Measurements from ENCODE around the gene ZC3H18.
A peak's percentile ranks its signal among the peaks of the same experiment; 100 is the strongest.

ZC3H18 gene

DNA sequence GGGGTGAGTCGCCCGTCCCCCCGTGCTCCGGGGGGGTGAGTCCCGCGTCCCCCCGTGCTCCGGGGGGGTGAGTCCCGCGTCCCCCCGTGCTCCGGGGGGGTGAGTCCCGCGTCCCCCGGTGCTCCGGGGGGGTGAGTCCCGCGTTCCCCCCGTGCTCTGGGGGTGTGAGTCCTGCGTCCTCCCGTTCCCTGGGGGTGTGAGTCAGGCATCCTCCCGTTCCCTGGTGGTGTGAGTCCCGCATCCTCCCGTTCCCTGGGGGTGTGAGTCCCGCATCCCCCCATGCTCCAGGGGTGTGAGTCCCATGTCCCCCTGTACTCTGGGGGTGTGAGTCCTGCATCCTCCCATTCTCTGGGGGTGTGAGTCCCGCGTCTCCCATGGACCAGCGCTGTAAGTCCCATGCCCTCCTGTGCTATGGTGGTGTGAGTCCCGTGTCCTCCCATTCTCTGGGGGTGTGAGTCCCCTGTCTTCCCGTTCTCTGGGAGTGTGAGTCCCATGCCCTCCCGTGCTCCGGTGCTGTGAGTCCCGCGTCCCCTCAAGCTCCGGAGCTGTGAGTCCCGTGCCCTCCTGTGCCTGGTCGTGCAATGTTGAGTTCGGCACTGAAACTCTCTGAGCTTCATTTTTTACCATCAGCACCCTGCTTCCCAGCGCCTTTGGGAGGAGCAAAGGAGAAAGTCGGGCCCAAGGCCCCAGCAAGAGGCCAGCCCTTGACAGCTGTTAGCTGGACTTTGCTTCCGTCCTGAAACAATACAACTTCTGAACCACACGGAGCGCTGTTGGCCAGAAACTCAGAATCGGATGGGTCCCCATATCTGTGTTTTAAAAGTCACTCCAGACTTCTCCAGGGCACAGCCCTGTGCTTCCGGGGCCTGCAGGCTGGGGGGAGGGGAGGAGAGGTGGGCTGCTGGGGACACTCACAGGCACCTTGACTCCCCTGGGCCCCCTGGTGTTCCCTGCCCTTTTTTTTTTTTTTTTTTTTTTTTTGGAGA, 11.5 kb upstream of the ZC3H18 start:
- H3K9me2 ChIP-seq (replicated peaks; ENCODE audit: control insufficient read depth, low read length) = no peaks in the 10 kb centered on the region
- H3K9me3 ChIP-seq (ENCODE audit: control insufficient read depth, insufficient read depth, low read length) = peaks cover 2% of the 10 kb centered on the region; the same call in 1 of the 2 replicates
- peak overlapping the region; percentile 31; the same call in 1 of the 2 replicates for H3K4me3 ChIP-seq (ENCODE audit: low read length)
- TF ChIP-seq, protein P1, sequence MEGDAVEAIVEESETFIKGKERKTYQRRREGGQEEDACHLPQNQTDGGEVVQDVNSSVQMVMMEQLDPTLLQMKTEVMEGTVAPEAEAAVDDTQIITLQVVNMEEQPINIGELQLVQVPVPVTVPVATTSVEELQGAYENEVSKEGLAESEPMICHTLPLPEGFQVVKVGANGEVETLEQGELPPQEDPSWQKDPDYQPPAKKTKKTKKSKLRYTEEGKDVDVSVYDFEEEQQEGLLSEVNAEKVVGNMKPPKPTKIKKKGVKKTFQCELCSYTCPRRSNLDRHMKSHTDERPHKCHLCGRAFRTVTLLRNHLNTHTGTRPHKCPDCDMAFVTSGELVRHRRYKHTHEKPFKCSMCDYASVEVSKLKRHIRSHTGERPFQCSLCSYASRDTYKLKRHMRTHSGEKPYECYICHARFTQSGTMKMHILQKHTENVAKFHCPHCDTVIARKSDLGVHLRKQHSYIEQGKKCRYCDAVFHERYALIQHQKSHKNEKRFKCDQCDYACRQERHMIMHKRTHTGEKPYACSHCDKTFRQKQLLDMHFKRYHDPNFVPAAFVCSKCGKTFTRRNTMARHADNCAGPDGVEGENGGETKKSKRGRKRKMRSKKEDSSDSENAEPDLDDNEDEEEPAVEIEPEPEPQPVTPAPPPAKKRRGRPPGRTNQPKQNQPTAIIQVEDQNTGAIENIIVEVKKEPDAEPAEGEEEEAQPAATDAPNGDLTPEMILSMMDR (IDR thresholded peaks at IDR 0.05; ENCODE audit: low read depth, low read length, poor library complexity, severe bottlenecking) = peak; percentile 69
- TF ChIP-seq EZH2phosphoT487 (IDR thresholded peaks at IDR 0.05; ENCODE audit: borderline replicate concordance, low read length) = no peak
- no peaks in the 10 kb centered on the region for H3K79me2 ChIP-seq (ENCODE audit: control insufficient read depth, low read length)
- peak overlapping the region; percentile 8 for H3K4me2 ChIP-seq (ENCODE audit: low read length)
- H3K27ac ChIP-seq (ENCODE audit: low read depth, low read length) = no peak overlapping the region
- no peaks in the 10 kb centered on the region for H3K27me3 ChIP-seq (ENCODE audit: control insufficient read depth, low read length)
- peaks cover 60% of the 10 kb centered on the region for H3K4me1 ChIP-seq (ENCODE audit: control insufficient read depth, low read length)
- no peaks in the 10 kb centered on the region for H4K20me1 ChIP-seq (ENCODE audit: control insufficient read depth, insufficient read depth, low read depth, low read length)
- peaks cover 3% of the 10 kb centered on the region; the same call in 1 of the 2 replicates for H3F3A ChIP-seq (ENCODE audit: control insufficient read depth, insufficient read depth)
- H3K36me3 ChIP-seq (ENCODE audit: control insufficient read depth, low read length) = no peaks in the 10 kb centered on the region

DNA sequence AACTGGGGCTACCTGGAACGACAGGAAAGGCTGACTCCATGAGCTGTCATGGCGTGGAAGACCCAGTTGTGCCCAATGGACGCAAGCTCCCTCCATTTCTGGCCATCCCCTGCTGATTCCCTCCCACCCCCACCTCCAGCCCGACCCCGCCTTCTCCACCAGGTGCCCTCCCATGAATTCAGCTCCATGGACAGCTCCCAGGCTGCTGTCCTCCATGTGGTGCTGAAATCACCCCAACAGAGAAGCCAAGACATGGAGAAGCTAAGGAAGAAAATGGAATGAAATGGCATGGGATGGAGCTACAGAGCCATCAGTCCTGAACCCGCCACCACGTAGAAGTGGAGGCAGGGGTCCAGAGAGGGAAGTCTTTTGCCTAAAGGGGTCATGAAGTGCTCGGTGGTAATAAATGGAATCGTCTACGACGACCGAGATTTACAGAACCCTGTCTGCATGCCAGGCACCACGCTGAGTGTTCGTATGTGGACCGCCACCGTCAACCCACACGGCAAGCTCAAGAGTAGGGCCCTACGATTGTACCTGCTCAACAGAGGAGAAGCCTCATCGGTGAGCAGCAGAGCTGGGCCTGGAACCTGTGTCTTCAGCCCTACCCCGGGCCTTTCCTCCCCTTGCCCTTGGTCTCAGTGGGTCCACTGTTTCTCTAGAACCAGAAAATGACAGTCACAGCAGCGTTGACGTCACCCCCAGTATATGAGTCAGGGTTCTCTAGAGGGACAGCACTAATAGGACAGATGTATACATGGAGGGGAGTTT, 9.3 kb upstream of the ZC3H18 start:
- H3K4me1 ChIP-seq (ENCODE audit: control insufficient read depth, low read length) = peaks cover 39% of the 10 kb centered on the region
- H3K36me3 ChIP-seq (ENCODE audit: control insufficient read depth, low read length) = no peaks in the 10 kb centered on the region
- TF ChIP-seq, protein P1 (IDR thresholded peaks at IDR 0.05; ENCODE audit: low read depth, low read length, poor library complexity, severe bottlenecking) = no peak
- TF ChIP-seq EZH2phosphoT487 (IDR thresholded peaks at IDR 0.05; ENCODE audit: borderline replicate concordance, low read length) = no peak
- H3K27ac ChIP-seq (ENCODE audit: low read depth, low read length) = no peak overlapping the region
- H3K27me3 ChIP-seq (ENCODE audit: control insufficient read depth, low read length) = no peaks in the 10 kb centered on the region
- peaks cover 3% of the 10 kb centered on the region; the same call in 1 of the 2 replicates for H3F3A ChIP-seq (ENCODE audit: control insufficient read depth, insufficient read depth)
- no peak overlapping the region for H3K4me3 ChIP-seq (ENCODE audit: low read length)
- peaks cover 2% of the 10 kb centered on the region; the same call in 1 of the 2 replicates for H3K9me3 ChIP-seq (ENCODE audit: control insufficient read depth, insufficient read depth, low read length)
- H3K79me2 ChIP-seq (ENCODE audit: control insufficient read depth, low read length) = no peaks in the 10 kb centered on the region
- no peaks in the 10 kb centered on the region for H4K20me1 ChIP-seq (ENCODE audit: control insufficient read depth, insufficient read depth, low read depth, low read length)
- no peaks in the 10 kb centered on the region for H3K9me2 ChIP-seq (replicated peaks; ENCODE audit: control insufficient read depth, low read length)
- no peak overlapping the region for H3K4me2 ChIP-seq (ENCODE audit: low read length)

- peaks cover 31% of the 10 kb centered on the region for H3K4me1 ChIP-seq (ENCODE audit: control insufficient read depth, low read length)
- no peaks in the 10 kb centered on the region for H3K79me2 ChIP-seq (ENCODE audit: control insufficient read depth, low read length)
- H3K4me2 ChIP-seq (ENCODE audit: low read length) = no peak overlapping the region
- H3K4me3 ChIP-seq (ENCODE audit: low read length) = no peak overlapping the region
- H4K20me1 ChIP-seq (ENCODE audit: control insufficient read depth, insufficient read depth, low read depth, low read length) = no peaks in the 10 kb centered on the region
- no peaks in the 10 kb centered on the region for H3K9me3 ChIP-seq (ENCODE audit: control insufficient read depth, insufficient read depth, low read length)
- TF ChIP-seq EZH2phosphoT487 (IDR thresholded peaks at IDR 0.05; ENCODE audit: borderline replicate concordance, low read length) = no peak
- TF ChIP-seq, protein P1 (IDR thresholded peaks at IDR 0.05; ENCODE audit: low read depth, low read length, poor library complexity, severe bottlenecking) = peak; percentile 58
- H3K9me2 ChIP-seq (replicated peaks; ENCODE audit: control insufficient read depth, low read length) = no peaks in the 10 kb centered on the region
- H3K36me3 ChIP-seq (ENCODE audit: control insufficient read depth, low read length) = no peaks in the 10 kb centered on the region
- H3K27ac ChIP-seq (ENCODE audit: low read depth, low read length) = no peak overlapping the region
- peaks cover 3% of the 10 kb centered on the region; the same call in 1 of the 2 replicates for H3F3A ChIP-seq (ENCODE audit: control insufficient read depth, insufficient read depth)
- no peaks in the 10 kb centered on the region for H3K27me3 ChIP-seq (ENCODE audit: control insufficient read depth, low read length)
Measured at GRCh38 chr16:88561485-88562359, 8.5 kb upstream of the ZC3H18 start.
